Stomach (tissue), 9 donors: ENCODE measurements around the gene ALK. TPM values are rescaled to one million over a fixed set of nuclear protein-coding genes. Genes with fewer than 3 reads are reported as not detected.

ENCODE experiments used
- DNase-seq, 2 donors: peaks; one replicate each; pipeline versions ENCODE4 v3.0.0 to v3.0.0-alpha.2; 2013 to 2019
- H3K27ac ChIP-seq, 5 donors: fragments of 200-600 bp in 4 of 5; sonication (generic) in 4 of 5; one replicate each; pipeline ENCODE4 v1.5.1; 2013 to 2019; ENCODE audit warnings: mild to moderate bottlenecking in 1 of 5, moderate library complexity in 1 of 5
- H3K27me3 ChIP-seq, 3 donors: fragments of 200-600 bp; sonication (generic); one replicate each; pipeline ENCODE4 v1.5.1; 2017 to 2019; ENCODE audit warnings: mixed run types in 1 of 3
- H3K36me3 ChIP-seq, 4 donors: fragments of 200-600 bp; sonication (generic); 1 replicate in 3 of 4; 2 replicates in 1 of 4; pipeline ENCODE4 v1.5.1; 2016 to 2019
- H3K4me1 ChIP-seq, 4 donors: fragments of 200-600 bp; sonication (generic); one replicate each; pipeline ENCODE4 v1.5.1; 2016 to 2019
- H3K4me3 ChIP-seq, 4 donors: fragments of 200-600 bp; sonication (generic) in 3 of 4; one replicate each; pipeline ENCODE4 v1.5.1; 2016 to 2019; ENCODE audit warnings: mild to moderate bottlenecking in 1 of 4
- H3K9me3 ChIP-seq, 4 donors: fragments of 200-600 bp; sonication (generic); one replicate each; pipeline ENCODE4 v1.5.1; 2016 to 2019
- EP300 ChIP-seq: sonication (generic); formaldehyde crosslinking; IDR thresholded peaks from one replicate; pipeline ENCODE4 v1.6.1; 2017; ENCODE audit warnings: antibody characterized with exemption
- POLR2A ChIP-seq, 4 donors: fragments of 450-650 bp; IDR thresholded peaks; one replicate each; pipeline ENCODE4 v1.6.1; 2016; ENCODE audit warnings: antibody characterized with exemption in 4 of 4, control low read depth in 2 of 4, mild to moderate bottlenecking in 1 of 4, moderate library complexity in 1 of 4
- POLR2AphosphoS5 ChIP-seq, 3 donors: sonication (generic); formaldehyde crosslinking; IDR thresholded peaks; one replicate each; pipeline ENCODE4 v1.6.1; 2016; ENCODE audit warnings: antibody characterized with exemption in 3 of 3
- WGBS, 5 donors: extraction: QIAGEN DNeasy Blood & Tissue Kit in 3 of 5; methylation state at CpG; one replicate each; pipeline versions ENCODE4 v1.1.5 to v1.1.7; 2013 to 2018; 5-methylcytosine and 5-hydroxymethylcytosine counted together
- intact Hi-C: fragments of 100-400 bp; cut with DNase I; formaldehyde crosslinking; loops from one replicate; pipeline ENCODE4 v1.15.1; 2023; ENCODE audit warnings: low total_unique reads
- polyA plus RNA-seq, 3 donors: library from polyadenylated mRNA; stranded (reverse); fragments of 200-250 nt; gene quantifications; one replicate each; pipeline ENCODE4 v1.2.3, GENCODE V29; 2013
- total RNA-seq, 5 donors: library from RNA; depleted of rRNA; stranded (reverse); fragments of >200 nt; gene quantifications; one replicate each; pipeline versions ENCODE4 v1.1.0 to v1.2.3, GENCODE V29; 2014 to 2016
- TF ChIP-seq, protein P1 (sequence below), 7 experiments: fragments of 450-650 bp in 4 of 7; fragments of 200-600 bp in 3 of 7; sonication (generic) in 3 of 7; IDR thresholded peaks; one replicate each; pipeline ENCODE4 v1.5.1; 2016 to 2019; ENCODE audit warnings: antibody characterized with exemption in 7 of 7, control low read depth in 2 of 7, mild to moderate bottlenecking in 1 of 7
- donor health status: healthy with polysubstance abuse.
- donor health status: Bipolar disorder and iron deficiency.
- donor health status: healthy.

Gene ALK
- total and polyA plus RNA-seq, 8 donors: 0.13 to 0.92 TPM; not detected in 6

DNA sequence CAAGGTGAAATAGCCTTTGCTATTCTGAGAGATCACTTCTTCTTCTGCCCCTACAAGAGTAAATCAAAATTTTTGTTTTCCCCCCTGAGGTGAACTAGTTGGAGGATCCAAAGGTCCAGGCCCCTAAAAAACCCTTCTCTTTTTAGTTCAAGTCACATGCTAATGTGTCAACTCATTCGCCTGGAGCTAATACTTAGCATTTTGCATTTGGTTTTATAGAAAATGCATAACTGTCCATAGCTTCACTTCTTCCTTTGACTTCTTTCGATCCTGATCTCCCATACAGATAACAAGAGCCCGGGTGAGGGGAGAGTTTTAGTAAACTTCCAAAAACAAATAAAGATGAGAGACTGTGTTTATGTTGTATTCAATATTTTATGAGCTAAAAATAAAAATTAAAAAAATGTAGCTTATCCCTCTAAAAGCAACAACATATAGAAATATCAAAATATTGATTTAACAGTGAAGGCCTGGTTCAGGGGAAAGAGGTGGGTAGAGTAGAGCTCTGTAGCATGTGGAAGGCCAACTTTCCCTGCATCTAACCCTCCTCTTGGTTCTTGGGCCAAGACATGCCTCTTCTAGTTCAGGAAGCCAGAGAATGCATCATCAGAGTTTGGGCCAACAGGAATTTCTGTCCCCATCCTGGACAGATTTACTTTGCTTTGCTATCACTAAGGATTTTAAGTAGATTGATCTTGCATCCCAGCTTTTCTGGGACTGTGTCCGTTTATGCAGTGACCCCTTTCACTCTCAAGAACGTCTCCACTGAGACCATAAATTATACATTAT lies 333.8 kb downstream of the ALK start:
- H3K9me3 ChIP-seq: no peaks in the 10 kb centered on the region
- TF ChIP-seq, protein P1, sequence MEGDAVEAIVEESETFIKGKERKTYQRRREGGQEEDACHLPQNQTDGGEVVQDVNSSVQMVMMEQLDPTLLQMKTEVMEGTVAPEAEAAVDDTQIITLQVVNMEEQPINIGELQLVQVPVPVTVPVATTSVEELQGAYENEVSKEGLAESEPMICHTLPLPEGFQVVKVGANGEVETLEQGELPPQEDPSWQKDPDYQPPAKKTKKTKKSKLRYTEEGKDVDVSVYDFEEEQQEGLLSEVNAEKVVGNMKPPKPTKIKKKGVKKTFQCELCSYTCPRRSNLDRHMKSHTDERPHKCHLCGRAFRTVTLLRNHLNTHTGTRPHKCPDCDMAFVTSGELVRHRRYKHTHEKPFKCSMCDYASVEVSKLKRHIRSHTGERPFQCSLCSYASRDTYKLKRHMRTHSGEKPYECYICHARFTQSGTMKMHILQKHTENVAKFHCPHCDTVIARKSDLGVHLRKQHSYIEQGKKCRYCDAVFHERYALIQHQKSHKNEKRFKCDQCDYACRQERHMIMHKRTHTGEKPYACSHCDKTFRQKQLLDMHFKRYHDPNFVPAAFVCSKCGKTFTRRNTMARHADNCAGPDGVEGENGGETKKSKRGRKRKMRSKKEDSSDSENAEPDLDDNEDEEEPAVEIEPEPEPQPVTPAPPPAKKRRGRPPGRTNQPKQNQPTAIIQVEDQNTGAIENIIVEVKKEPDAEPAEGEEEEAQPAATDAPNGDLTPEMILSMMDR (IDR thresholded peaks at IDR 0.05): no peak
- no peak for TF ChIP-seq POLR2A (IDR thresholded peaks at IDR 0.05)
- TF ChIP-seq POLR2AphosphoS5 (IDR thresholded peaks at IDR 0.05): no peak
- no peak for TF ChIP-seq EP300
- 79 to 91% (median 87%) methylated on average over 5 of the region's 5 CpGs for WGBS, 5 donors
- no peak for DNase-seq
- no peaks in the 10 kb centered on the region for H3K27me3 ChIP-seq
- no peaks in the 10 kb centered on the region for H3K36me3 ChIP-seq
- H3K27ac ChIP-seq: no peak overlapping the region
- peaks cover 0 to 8% (median 0%) of the 10 kb centered on the region in 4 donors for H3K4me1 ChIP-seq
- intact Hi-C loops: no loop called here
- no peak overlapping the region for H3K4me3 ChIP-seq

DNA sequence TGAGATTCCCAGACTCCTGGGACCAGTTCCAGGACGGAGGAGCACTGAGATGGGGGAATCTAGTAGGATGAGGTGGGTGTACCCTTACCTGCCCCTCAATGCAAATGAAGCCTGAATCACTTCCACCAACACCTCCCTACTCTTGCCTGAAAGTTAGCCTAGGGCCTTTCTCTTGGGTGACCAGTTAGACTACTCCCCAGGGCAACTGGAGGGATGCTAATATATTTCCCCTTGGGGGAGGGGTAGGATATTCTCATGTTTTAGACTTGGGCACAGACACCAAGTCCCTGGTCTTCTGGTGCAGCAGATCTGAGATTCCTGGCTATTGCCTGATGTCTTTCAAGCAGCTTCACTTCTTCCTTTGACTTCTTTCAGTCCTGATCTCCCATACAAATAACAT lies 334.5 kb downstream of the ALK start:
- Histone ChIP-seq H3K27ac (no peak overlapping the region), H3K27me3 (no peaks in the 10 kb centered on the region), H3K9me3 (no peaks in the 10 kb centered on the region), H3K4me3 (no peak overlapping the region), H3K36me3 (no peaks in the 10 kb centered on the region), H3K4me1 (peaks cover 0 to 8% (median 0%) of the 10 kb centered on the region in 4 donors)
- WGBS, 5 donors: 83 to 97% (median 85%) methylated on average over 1 of the region's 1 CpG
- intact Hi-C loops: no loop called here
- no peak for TF ChIP-seq EP300
- TF ChIP-seq, protein P1 (IDR thresholded peaks at IDR 0.05): no peak
- no peak for TF ChIP-seq POLR2AphosphoS5 (IDR thresholded peaks at IDR 0.05)
- no peak for TF ChIP-seq POLR2A (IDR thresholded peaks at IDR 0.05)
- no peak for DNase-seq

DNA sequence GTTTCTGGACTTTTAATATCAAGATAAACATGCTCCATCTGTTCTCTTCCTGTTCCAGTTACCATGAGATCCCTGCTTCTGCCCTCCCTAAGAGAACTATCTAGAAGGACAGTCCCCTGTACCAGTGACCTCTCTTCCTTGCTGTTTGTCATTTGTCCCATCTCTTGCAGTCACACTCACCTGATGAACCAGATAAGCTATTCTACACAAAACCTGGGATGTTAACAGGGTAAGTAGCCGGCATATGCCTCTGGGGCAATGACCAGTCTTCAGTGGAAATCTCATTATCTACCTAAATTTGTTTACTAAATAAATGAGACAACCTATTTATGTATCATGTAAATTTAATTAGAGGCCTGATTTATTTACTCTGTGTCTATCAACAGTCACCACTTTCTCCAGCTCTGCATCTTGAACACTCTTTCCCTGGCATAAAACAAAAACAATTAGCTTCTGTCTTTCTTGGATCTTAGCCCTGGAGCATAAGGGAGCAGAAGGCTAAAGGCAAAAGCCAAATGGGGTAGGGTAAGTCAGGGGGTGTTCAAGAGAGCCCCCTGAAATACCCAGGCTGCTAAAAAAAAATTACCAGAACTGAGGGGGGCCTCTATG lies 337.7 kb downstream of the ALK start:
- 70 to 90% (median 87%) methylated on average over 1 of the region's 1 CpG for WGBS, 5 donors
- no peaks in the 10 kb centered on the region for H3K4me1 ChIP-seq
- TF ChIP-seq EP300: no peak
- TF ChIP-seq POLR2A (IDR thresholded peaks at IDR 0.05): no peak
- no peaks in the 10 kb centered on the region for H3K36me3 ChIP-seq
- no peaks in the 10 kb centered on the region for H3K9me3 ChIP-seq
- no peak overlapping the region for H3K4me3 ChIP-seq
- no peak for DNase-seq
- intact Hi-C loops: no loop called here
- H3K27ac ChIP-seq: no peak overlapping the region
- no peaks in the 10 kb centered on the region for H3K27me3 ChIP-seq

DNA sequence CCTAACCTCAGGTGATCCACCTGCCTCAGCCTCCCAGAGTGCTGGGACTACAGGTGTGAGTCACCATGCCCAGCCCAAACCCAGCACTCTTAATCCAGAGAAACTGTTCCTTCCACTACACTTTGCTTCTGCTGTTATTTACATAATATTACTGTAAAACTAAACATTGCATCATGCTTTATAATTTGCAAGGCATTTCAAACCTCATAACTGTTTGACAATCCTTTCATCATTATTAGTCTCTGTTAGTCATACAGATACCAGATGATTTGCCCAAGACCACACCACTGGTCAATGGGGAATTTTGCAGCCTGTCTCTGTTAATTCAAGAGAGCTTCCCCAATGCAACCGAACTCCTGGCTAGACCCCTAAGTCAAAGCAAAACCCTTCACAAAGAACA lies 338.3 kb downstream of the ALK start:
- Histone ChIP-seq H3K36me3 (no peaks in the 10 kb centered on the region), H3K9me3 (no peaks in the 10 kb centered on the region), H3K4me1 (no peaks in the 10 kb centered on the region), H3K27me3 (no peaks in the 10 kb centered on the region), H3K27ac (no peak overlapping the region), H3K4me3 (no peak overlapping the region)
- intact Hi-C loops: no loop called here
- 61 to 74% (median 63%) methylated on average over 1 of the region's 1 CpG for WGBS, 5 donors
- peak in 1 of 2 donors; percentile 39 for DNase-seq
- TF ChIP-seq POLR2A (IDR thresholded peaks at IDR 0.05) (no peak), POLR2AphosphoS5 (IDR thresholded peaks at IDR 0.05) (no peak), EP300 (no peak)
- TF ChIP-seq, protein P1 (IDR thresholded peaks at IDR 0.05): no peak

DNA sequence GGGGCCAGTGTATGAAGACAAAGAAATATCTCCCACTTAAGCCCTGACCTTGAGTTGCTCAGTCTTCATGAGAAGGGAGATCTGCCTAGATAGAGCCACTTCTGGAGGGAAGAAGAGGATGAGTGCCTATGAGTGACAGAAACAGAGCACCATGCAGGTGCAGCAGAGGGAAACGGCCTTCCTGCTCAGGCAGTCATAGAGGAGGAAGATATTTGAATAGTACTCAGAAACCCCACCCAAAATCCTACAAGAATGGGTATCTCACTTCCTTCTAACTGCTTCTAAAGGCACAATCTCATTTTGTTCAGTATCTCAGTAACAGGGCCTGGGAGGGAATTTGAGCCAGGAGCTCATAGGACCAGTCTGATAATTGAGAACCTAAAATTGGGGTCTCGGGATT lies 339.3 kb downstream of the ALK start:
- Histone ChIP-seq H3K4me1 (no peaks in the 10 kb centered on the region), H3K9me3 (no peaks in the 10 kb centered on the region), H3K4me3 (no peak overlapping the region), H3K27me3 (no peaks in the 10 kb centered on the region), H3K36me3 (no peaks in the 10 kb centered on the region), H3K27ac (no peak overlapping the region)
- TF ChIP-seq, protein P1 (IDR thresholded peaks at IDR 0.05): no peak
- TF ChIP-seq POLR2AphosphoS5 (IDR thresholded peaks at IDR 0.05) (no peak), EP300 (no peak), POLR2A (IDR thresholded peaks at IDR 0.05) (no peak)
- DNase-seq: no peak
- WGBS, 5 donors: 64 to 83% (median 79%) methylated on average over 2 of the region's 2 CpGs
- intact Hi-C loops: no loop called here
